Raji (cell line): ENCODE data around the gene KCNJ2.

ENCODE experiments used
- POLR2A ChIP-seq: IDR thresholded peaks from 2 replicates; pipeline ENCODE4 v1.6.1; 2011; ENCODE audit warnings: low read depth, low read length, control low read depth; ENCODE audit not compliant: insufficient read depth

Gene KCNJ2

DNA sequence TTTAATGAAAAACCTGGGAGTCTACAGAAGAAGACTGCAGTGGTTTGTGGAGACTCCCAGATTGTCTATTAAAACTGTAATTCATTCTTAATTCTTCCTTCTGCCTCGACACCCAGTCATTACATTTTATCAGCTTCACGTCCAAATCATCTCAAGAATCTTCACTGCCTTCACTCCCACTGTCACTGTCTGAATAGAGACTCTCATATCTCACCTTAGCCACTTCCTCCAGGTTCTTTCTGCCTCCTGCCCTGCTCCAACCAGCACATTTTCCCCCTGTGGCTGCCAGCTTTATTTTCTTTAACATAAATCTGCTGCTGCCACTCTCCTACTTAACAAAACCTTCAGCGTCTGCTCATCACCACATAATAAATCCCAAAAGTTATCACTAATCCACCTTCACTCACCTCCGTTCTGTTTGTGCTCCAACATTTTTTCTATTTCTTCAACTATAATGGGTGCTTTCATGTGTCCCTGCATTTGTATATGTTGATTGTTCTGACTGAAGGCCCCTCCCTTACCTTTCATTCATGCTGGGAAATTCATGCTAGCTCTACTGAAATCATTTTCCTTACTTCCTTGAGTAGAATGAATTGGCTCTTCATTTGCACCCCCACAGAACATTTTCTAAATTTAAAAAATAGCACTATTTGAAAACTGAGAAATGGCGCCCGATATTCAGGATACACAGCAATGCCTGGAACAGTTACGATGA, 38.9 kb downstream of the KCNJ2 start:
- TF ChIP-seq POLR2A, result no peak

DNA sequence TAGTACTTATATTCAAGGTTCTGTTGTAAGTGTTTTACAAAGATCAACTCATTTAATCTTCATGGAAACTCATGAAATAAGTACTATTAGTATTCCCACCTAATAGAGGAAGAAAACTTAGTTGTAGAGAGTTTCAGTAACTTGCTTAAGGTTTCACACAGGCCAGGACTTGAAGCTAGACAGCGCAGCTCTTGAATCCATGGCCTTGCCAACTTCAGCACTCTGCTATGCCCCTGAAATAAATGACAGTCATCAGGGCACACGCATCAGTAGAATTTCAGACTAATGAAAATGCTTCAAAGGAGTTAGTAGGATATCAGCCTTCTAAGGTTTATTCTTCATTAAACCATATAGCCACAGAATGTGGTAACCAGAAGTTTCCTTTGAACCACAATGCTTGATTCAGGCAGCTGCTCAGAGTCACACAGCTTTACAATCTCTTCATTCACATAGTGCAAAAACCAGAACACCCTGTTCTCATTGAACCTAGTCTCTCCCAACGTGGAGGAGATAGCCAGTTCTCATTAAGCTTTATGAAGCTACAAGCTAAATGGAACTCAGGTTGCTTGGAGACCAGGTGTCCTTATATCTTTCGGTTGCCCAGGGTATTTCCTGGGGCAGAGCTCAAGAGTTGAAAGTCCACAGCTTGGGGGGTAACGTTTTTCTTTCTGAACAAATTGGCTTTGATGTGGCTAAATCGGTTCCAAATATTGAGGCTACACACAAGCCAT, 39.7 kb downstream of the KCNJ2 start:
- no peak for TF ChIP-seq POLR2A

DNA sequence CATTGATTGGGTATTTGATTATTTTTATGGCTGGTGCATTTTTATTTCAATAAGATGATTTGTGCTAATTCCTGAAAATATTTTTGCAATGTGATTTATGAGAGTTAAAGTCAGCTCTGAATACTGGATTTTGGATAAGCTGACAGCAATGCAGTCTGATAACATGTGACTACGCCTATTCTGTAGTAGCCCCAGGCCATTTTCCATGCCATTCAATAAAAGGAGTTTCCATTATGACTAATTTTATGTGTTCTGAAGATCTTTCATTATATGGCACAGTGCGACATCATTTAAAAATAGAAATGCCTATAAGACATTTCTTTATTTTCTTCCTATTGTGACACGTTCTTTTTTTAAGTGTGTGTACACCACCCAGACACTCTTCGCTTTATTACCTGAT, 46.3 kb downstream of the KCNJ2 start:
- TF ChIP-seq POLR2A, result no peak

DNA sequence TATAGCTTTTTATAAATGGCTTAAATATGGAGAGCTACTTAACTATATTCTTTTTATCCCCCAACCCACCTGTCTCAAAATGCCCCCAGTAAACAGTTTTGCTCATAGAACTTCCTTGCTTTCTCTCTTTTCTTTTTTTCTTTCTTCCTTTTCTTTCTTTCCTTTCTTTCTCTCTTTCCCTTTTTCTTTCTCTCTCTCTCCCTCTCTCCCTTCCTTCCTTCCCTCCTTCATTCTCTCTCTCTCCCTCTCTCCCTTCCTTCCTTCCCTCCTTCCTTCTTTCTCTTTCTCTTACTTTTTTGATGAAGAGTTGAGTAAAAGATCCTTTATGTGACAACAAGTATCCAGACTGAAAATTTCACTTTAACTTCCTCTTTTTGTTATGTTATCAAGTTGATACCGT, 48.2 kb downstream of the KCNJ2 start:
- no peak for TF ChIP-seq POLR2A

DNA sequence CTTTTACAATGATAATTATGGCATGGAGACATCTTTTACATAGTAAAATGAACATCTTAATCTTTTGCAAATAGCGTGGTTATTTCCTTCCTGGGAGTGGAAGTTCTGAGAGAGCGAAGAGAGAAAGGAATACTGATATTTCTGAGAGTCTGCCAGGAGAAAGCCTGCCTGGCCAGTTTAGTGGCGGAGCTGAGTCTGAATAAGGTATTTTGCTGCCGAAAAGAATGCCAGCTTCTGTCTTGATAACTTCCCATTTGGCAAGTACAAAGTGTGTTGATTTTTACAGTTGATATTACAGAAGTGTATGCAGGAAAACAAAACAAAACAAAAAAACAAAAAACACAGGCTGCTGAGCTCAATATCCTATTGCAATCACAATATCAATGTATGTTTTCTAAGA, 55.9 kb downstream of the KCNJ2 start:
- no peak for TF ChIP-seq POLR2A
